ENCODE measurements around the gene KRT35. TPM values are rescaled to one million over a fixed set of nuclear protein-coding genes. Genes with fewer than 3 reads are reported as not detected.

The KRT35 gene
- total and polyA plus RNA-seq, 2 of the 13 experiments (the other 11 are each of a cell fraction or from before 2014, with no cell fraction given): not detected

GRCh38 chr17:41449008-41449407 lies 31.9 kb downstream of the KRT35 start:
- Histone ChIP-seq H3K4me2 (ENCODE audit: low read depth, low read length) (no peak overlapping the region), H4K20me1 (ENCODE audit: insufficient read depth, low read length) (no peaks in the 10 kb centered on the region), H3K27ac (ENCODE audit: extremely low read length, insufficient read depth, low read length) (no peak overlapping the region), H3K4me1 (ENCODE audit: insufficient read depth, low read length) (no peaks in the 10 kb centered on the region), H3K36me3 (replicated peaks in 1 of 2; ENCODE audit: control insufficient read depth in 1 of 2, insufficient read depth in 2 of 2, low read length in 2 of 2) (no peaks in the 10 kb centered on the region), H3K27me3 (ENCODE audit: control insufficient read depth in 1 of 2, insufficient read depth in 2 of 2, low read length in 2 of 2) (no peaks in the 10 kb centered on the region), H2AFZ (ENCODE audit: low read length) (no peak overlapping the region), H3K4me3 (replicated peaks in 1 of 3; ENCODE audit: insufficient read depth in 1 of 3, low read depth in 2 of 3, low read length in 3 of 3) (no peak overlapping the region), H3K9me3 (ENCODE audit: low read length) (no peaks in the 10 kb centered on the region), H3K9ac (ENCODE audit: insufficient read depth, low read depth, low read length) (no peak overlapping the region), H3K79me2 (ENCODE audit: insufficient read depth, low read length) (no peaks in the 10 kb centered on the region)
- TF ChIP-seq MED1 (CRISPR knock-in tag; IDR thresholded peaks at IDR 0.05) (no peak), CTCF (CRISPR knock-in tag; IDR thresholded peaks at IDR 0.05) (0 out of 2 replicates have a peak, but pooled peaks have one; percentile 5)
- FAIRE-seq: no peak
- POLR2A ChIA-PET: no interaction called here
- no peak for DNase-seq (ENCODE audit: low spot score)
- BruUV-seq (replicated peaks): no TSS peak
- 24% methylated on average over 4 of the region's 6 CpGs for WGBS (ENCODE audit: low lambda C conversion rate)
- ATAC-seq: no peak; the same call in 2 of the 3 replicates
- CTCF ChIA-PET (ENCODE audit: low intra/inter-chr PET ratio, low total read pairs): no interaction called here
- in situ Hi-C loops (cut with HindIII; ENCODE audit: extremely low pct_ligation_motif_present, low pct_unique_long_range_greater_than_20kb): no loop called here
- intact Hi-C loops (cut with micrococcal nuclease; ENCODE audit: unreplicated experiment): no loop called here

GRCh38 chr17:41448506-41448905 lies 32.4 kb downstream of the KRT35 start:
- DNase-seq (ENCODE audit: low spot score): no peak
- Histone ChIP-seq H3K27me3 (ENCODE audit: control insufficient read depth in 1 of 2, insufficient read depth in 2 of 2, low read length in 2 of 2) (no peaks in the 10 kb centered on the region), H2AFZ (ENCODE audit: low read length) (no peak overlapping the region), H3K27ac (ENCODE audit: extremely low read length, insufficient read depth, low read length) (no peak overlapping the region), H4K20me1 (ENCODE audit: insufficient read depth, low read length) (no peaks in the 10 kb centered on the region), H3K4me2 (ENCODE audit: low read depth, low read length) (no peak overlapping the region), H3K79me2 (ENCODE audit: insufficient read depth, low read length) (no peaks in the 10 kb centered on the region), H3K9ac (ENCODE audit: insufficient read depth, low read depth, low read length) (no peak overlapping the region), H3K4me1 (ENCODE audit: insufficient read depth, low read length) (no peaks in the 10 kb centered on the region), H3K4me3 (replicated peaks in 1 of 3; ENCODE audit: insufficient read depth in 1 of 3, low read depth in 2 of 3, low read length in 3 of 3) (no peak overlapping the region), H3K9me3 (ENCODE audit: low read length) (no peaks in the 10 kb centered on the region), H3K36me3 (replicated peaks in 1 of 2; ENCODE audit: control insufficient read depth in 1 of 2, insufficient read depth in 2 of 2, low read length in 2 of 2) (no peaks in the 10 kb centered on the region)
- BruUV-seq (replicated peaks): no TSS peak
- TF ChIP-seq ZNF780A (CRISPR knock-in tag; IDR thresholded peaks at IDR 0.05): no peak
- TF ChIP-seq ZNF33A (CRISPR knock-in tag; IDR thresholded peaks at IDR 0.05; ENCODE audit: borderline replicate concordance): no peak
- no peak for TF ChIP-seq ZNF224 (CRISPR knock-in tag; IDR thresholded peaks at IDR 0.05)
- no peak for TF ChIP-seq HNF1B (CRISPR knock-in tag; IDR thresholded peaks at IDR 0.05)
- TF ChIP-seq ARHGAP35 (CRISPR knock-in tag; IDR thresholded peaks at IDR 0.05; ENCODE audit: borderline replicate concordance): no peak
- WGBS (ENCODE audit: low lambda C conversion rate): 17% methylated on average over 2 of the region's 2 CpGs
- intact Hi-C loops (cut with micrococcal nuclease; ENCODE audit: unreplicated experiment): no loop called here
- ChIA-PET POLR2A (no interaction called here), CTCF (ENCODE audit: low intra/inter-chr PET ratio, low total read pairs) (no interaction called here)
- no peak for ATAC-seq
- FAIRE-seq: no peak
- in situ Hi-C loops (cut with HindIII; ENCODE audit: extremely low pct_ligation_motif_present, low pct_unique_long_range_greater_than_20kb): no loop called here
